Activated CD4-positive, alpha-beta T cell treated with anti-CD3 and anti-CD28 coated beads, Interleukin-2, amount 50 U/mL, for 16 hours (primary cell): ENCODE measurements around the gene HS1BP3.

Experiments
- DNase-seq: peaks from one replicate; pipeline ENCODE4 v3.0.0-alpha.2; 2020

Gene HS1BP3

DNA sequence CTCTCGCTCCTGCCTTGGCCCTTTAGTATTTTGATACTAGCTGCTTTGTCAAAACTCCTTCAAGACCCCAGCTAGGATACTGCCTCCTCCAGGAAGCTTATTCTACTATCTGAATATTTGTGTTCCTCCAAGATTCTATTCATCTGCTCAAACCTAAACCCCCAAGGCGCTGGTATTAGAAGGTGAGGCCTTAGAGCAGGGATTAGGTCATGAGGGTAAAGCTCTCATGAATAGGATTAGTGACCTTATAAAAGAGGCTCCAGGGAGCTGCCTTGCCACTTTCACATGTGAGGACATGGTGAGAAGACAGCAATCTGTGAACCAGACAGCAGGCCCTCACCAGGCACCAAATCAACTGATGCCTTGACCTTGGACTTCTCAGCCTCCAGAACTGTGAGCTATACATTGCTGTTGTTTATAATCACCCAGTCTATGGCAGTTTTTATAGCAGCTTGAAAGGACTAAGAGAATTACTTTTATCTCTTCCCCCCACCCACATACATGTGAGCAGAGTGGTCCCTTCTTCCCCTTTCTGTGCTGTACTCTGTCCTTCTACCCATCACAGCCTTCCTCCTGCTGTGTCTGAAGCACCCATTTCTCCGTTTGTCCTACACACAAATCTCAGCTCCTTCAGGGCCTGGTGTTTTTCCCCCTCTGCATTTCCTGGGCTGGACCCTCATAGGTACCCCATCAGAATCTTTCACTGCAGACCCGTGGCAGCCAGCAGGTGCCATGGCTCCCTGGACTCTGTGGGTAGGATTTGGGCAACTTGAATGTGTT lies 54.5 kb downstream of the HS1BP3 start:
- DNase-seq, result no peak

DNA sequence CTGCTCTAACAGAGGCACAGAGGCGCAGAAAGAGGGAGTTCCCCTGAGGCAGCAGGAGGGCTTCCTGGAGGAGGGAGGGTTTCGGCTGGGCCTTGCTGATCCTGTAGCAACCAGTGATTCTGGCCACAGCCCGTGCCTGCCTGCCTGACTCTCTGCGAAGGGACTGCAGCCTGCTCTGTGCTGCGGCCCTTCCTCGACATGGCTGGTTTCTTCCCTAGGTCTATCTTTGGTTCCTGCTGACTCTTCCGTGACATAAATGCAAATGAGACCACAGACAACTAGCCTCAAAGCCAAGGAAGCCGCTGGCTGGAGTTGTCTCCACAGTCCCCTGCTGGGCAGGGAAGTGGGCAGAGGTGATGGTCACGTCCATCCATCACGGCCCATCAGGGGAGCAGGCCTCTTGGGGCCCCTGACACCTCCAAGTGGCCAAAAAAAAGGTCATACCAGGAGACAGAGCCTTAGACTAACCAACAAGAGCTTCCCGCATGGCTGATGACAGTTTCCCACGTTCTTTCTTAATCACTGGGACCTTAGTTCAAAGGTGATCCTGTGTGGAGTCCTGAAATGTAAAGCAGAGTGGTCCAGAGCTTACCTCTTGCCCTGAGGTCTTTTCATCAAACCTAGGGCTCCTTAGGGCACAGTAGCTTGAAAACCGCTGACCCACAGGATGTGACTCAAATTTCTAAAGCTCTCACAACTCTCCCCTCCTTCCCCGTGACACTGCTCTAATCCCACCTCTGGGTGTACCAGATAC lies 55.3 kb downstream of the HS1BP3 start:
- peak; percentile 59 for DNase-seq

DNA sequence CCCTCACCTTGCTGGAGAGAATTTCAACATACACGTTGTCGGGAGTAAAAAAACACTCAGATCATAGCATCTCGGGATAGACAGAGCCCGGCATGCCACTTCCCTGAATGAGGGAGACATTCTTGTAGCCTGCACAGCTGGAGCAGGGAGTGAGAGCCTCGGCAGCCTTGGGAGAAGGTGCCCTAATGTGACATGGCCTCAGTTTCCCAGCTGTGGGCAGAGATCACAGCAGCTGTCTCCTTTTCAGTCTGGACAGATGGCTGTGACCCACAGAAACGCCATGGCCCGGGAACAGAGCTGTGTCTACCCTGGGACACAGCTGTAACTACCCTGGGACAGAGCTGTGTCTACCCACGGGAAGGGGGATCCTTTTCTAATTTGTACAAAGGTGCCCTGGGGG lies 55.9 kb downstream of the HS1BP3 start:
- no peak for DNase-seq

DNA sequence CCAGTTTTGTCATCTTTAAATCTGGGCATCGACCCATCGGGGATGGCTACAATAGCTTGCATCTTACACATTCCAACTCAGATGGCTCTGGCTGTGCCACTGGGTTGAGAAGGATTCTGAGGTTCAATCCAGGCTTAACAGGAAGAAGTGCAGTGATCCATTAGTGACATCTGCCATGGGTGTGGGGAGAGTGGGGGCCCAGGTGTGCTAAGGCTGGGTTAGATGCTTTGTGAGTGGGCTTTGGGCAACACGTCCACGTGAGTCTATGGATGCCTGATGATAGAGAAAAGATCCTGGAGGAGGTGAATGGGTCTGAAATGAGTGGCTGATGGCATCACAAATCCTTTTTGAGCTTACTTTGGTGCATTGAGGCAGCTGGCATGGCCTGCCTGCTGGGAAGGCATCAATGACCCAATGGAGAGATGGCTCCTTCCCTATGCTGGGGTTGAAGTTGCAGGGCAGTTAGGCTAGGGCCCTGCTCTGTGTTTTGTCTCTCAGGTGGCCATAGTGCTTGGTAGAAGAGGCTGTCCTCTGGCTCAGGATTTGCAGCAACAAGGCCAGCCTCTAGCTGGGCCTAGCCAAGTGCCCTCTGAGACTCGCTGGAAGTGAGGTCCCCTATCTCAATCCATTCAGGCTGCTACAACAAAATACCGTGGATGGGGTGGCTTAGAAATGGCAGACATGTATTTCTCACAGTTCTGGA lies 56.7 kb downstream of the HS1BP3 start:
- no peak for DNase-seq

DNA sequence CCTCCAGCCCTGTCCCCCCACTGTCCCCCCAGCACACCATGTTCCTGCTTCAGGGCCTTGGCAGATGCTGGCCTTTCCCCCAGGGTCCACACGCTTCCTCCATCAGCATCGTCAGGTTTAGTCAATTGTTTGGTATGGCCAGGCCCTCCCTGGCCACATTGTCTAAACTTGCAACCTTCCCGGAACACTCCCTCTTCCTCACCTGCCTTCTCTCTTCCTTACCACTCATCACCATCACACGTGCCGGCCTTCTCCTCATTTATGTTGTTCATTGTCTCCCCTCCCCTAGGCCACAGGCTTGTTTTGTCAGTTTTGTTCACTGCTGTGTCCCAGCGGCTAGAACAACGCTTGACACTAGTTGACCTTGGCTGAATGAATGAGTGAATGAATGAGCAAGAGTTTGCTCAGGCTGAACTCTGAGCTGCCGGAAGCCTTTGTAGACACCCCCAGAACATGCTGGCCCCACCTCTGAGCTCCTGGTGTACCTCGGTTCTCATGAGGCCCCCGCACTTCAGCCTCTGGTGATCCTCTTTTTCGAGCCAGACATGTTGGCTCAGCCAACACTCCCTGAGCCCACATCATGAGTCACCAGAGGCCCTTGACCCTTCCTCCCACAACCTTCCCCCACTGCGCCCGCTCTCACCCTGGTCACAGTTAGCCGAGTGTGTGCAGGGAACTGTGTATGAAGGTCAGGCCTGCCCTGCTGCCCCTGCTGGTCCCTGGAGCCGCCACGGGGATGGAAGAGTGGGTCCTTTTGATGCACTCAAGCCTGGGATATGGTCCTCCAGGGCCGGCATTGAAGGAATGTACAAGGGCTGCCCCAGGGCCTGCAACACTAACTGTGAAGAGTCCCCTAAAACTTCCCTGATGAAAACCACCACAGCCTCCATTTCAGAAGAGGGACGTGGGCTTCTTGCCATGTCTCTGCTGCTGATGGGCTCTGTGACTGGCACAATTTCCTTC lies 57.5 kb downstream of the HS1BP3 start:
- DNase-seq, result no peak

DNA sequence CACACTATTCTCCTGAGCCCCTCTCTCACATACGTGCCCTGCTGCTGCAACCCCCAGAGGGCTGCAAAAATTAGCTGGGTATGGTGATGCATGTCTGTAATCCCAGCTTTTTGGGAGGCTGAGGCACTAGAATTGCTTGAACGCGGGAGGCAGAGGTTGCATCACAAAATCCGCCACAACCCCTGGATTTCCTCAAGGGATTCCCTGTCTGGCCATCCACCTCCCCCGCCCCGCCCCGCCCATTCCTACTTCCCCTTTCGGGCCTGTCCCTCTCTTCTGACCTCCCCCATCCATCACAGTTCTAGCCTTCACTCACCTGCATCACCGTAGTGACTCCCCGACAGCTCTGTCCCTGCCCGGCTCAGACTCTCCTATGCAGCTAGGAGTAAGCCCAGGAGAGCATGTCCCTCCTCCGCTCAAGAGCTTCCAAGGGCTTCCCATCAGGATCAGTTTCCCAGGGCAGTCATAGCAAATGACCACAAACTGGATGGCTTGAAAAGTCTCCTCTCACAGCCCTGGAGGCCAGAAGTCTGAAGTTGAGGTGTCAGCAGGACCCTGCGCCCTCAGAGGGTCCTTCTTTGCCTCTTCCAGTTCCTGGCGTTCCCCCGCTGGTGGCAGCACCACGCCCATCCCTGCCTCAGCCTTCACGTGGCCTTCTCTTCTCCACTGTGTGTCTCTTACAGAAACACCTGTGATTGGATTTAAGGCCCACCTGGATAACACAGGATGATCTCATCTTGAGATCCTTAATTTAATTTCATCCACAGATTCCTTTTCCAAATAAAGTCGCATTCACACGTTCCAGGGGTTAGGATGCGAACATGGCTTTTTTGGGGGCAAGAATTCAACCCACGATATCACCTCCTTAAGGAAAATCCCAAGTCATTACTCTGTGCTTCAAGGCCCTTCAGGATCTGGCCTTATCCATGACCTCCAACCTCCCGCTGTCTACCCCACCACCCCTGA lies 58.5 kb downstream of the HS1BP3 start:
- DNase-seq, result no peak

DNA sequence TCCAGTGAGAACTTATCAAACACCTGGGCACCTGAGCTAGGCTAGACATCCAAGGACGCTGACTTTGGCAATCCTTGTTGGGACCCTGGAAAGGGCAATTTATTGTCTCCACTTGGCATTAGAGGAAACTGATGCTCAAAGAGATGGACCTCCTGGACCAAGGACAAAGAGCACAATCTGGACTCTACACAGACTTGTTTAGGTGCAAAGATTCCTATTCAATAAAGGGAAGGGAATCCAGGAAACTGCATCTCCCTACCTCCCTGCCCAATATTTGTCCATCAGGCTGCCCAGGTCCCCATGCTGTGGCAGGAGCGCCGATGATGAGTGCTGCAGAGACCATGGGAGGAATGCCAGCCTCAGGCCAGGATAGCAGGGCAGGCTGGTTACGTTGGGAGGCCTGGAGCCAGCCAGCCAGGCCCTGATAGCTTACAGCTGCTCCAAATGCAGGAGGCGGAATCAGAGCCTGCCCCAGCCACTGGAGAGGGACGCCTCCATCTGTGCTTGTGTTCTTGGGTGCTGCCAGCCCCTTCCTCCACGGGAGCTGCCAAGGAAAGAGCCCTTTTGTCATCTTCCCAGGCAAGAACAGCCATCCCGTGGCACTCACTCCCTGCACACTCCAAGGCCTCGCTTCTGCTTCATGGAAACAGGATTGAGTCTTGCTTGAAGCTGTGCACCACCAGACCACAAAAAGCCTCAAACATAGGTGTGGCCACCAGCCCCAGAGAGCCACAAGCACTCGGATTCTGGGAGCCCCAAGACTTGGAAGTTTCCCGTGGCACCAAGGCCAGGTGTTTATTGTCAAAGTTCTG lies 60.0 kb downstream of the HS1BP3 start:
- no peak for DNase-seq

DNA sequence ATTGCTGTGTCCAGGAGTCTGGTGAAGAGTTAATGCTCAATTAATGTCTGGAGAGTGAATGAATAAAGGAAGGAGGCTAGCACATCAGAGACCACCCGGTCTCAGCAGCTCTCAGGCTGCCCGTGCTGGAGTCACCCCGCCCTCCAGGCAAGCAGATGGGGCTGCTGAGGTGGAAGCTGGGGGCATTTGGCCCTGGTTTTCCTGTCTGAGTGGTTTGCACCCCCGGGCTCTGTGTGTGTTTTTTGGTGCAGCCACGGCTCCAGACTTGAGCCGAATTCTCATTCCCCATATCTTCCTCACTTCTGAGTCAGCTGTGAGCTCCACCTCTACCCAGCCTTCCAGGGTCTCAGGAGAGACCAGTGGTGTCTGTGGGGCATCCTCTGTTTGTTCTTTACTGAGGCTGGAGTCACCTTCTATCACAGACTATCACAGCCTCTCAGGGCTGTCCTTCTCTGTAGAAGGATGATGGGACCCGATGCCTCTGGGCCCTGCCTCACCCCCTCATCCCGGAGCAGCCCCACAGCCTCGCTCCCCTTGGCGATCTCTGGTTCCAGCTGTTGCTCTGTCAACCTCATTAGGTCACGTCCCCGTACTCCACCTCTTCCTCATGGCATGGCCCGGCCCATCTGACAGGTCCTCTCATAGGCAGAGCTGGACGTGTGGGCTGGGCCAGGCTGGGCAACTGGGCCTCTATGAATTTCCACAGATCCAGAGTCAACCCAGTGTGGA lies 60.8 kb downstream of the HS1BP3 start:
- DNase-seq, result no peak

DNA sequence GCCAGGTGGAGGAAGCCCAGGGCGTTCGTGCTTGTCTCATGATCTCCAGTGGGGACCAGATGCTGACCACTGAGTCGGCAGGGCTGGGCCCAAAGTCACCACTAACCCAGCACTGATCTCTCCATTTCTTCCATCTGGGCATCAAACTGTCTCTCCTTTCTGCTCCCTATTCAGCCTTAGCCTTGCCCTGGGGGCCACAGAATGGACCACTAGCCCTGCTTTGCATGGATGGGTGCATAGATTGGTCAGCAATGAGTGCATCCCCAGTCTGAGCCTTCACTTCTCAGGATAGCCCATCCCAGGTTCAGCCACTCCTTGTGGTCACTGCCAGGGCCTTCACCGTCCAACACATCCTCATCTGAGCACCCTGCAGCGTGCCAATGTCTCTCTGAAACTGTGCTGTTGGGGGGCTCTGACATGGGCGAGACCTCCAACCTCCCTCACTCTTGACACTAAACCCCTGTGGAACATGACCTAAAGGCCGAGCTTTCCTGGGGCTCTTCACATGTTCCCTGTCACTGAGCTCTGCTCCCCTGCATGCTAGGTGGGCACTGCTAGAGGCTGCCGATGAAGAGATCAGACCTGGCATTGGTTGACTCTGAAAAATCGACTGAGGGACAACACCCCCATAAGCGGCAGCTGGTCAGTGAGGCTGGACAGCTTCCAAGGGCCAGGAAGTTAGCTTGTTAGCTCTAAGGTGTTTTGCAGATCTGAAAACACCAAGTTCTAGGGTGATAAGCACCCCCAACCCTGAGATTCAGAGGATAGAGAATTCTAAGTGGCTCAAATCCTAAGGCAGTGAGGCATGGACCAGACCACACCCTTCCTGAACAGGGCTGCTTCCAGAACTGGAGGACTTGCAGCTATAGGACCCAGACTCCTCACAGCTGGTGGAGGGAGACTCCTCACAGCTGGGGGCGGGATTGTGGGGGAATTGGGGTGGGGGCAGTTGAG lies 61.7 kb downstream of the HS1BP3 start:
- DNase-seq, result no peak

DNA sequence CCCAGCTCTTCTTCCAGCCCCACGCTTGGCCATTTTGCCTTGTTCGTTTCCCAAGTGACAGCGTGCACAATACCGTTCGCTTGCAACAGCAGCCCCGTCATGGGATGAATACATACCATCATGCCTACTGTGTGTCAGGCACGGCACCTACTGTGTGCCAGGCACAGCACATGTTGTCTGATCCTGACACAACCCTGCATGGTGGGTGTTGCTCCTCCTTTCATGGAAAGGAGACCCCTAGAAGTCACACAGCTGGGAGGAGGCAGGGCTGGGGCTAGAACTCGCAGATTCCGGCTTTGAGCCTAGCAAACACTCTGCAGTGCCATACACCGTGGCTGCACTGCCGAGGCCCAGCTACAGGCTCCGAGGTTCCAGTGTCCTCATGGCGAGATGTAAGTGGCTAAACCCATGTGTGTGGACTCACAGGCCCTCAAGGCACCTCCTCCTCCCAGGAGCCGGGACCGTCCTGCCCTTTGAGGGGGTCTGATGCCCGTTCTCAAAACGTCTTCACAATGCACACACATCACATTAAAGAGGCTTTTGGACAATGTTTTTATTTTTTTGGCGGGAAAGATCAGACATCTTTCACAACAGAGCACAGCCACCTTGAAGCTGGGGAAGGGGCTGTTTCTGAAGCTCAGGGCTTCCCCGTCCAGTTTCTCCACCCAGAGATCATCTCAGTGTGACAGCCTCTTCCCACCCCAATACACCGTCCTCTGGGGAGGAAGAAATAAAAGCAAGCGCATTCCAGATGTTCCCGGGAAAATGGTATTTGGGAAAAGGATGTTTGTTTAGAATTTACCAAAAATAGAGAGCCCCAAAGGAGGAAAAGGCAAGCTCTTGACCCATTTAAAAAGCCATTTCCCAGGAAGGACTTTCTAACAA lies 64.9 kb downstream of the HS1BP3 start:
- DNase-seq, result no peak

DNA sequence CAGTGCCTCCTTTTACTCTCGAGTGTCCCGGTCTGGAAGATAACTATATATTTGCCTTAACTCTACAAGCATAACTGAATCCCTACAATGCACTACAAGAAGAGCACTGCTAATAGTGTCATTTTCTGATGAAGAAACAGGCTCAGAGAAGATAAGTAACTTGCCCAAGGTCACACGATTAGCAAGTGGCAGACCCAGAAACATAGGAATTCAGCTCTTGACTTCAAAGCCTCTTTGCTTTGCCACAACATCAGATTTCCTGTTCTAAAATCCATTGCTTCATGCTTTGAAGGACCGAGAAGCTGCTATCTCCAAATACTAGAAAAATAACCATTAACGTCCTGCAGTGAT lies 65.6 kb downstream of the HS1BP3 start:
- DNase-seq, result no peak

DNA sequence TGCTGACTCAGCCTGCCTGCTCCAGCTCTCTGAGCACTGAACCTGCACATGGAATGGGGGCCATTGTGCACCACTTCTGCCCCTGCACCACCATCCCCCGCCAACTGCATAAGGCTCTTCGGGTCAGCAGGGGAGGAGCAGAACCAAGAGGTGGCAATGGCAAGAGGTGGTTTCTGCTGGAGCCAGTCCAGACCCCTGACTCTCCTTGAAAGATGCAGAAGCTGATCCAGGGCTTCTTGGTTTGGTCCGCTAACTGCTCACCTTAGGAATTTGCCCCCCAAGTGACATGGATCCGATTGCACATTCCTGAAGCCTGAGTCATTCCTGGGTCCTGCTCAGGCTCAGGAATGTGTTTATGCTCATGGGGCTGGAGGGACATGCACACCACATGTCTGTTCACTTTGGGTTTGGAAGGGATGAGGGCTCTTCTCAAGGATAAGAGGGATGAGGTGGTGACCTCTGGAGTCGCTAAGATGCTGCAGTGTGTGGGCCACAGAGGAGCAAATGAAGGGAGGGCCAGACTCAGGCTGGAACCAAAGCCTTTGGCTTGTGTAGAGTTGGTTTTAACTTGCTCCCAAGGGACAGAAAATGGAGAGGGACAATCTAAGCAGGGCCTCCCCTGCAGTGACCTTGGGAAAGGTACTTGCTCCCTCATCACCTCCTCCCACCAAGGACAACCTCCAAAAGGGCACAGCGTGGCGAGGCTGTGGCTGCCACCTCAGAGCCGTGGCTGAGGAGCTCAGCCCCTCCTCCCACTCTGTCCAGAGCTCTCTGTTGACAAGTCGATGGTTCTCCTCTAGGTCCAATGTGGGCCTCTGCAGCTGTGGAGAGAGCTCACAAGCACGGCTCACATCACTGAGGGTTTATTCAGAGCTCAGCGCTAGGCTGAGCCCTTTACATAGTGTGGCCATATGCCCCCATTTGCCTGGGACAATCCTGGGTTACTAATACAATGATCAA lies 66.2 kb downstream of the HS1BP3 start:
- DNase-seq, result no peak

DNA sequence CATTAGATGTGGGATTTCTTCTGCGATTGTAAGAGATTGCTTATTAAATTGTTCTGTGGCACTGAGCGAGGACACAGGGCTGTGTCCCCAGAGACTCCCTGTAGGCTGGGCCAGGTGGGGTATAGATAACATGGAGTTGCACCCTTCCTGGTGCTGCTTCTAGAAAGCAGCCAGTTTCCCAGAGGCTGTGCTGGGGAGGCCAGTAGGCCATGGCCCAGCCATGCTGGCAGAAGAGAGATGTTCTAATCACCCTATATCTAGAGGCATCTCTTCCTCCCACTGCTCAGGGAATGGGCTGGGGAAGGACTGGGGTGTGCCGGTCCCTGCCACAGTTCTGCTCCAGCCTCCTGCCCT lies 66.9 kb downstream of the HS1BP3 start:
- DNase-seq, result no peak

DNA sequence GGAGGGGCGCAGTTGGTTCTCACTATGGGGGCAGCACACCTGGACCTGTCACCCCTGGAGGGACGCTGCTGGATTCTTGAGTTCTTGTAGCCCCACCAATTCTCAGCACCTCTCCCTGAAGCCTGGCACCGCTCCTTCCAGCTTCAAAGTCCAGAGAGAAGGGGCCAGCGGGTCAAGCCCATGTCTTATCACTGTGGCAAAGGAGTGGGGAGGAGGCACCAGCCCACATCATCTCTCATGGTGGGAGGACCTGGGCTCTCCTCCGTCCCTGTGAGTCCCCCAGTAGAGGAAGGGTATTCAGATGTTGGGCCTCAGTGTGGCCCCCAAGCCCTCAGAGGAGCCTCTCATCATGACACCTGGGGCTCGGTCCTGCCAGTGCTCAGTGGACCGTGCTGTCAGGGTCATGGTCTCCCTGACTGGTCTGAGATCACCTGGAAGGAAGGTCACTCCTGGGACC lies 67.4 kb downstream of the HS1BP3 start:
- no peak for DNase-seq

DNA sequence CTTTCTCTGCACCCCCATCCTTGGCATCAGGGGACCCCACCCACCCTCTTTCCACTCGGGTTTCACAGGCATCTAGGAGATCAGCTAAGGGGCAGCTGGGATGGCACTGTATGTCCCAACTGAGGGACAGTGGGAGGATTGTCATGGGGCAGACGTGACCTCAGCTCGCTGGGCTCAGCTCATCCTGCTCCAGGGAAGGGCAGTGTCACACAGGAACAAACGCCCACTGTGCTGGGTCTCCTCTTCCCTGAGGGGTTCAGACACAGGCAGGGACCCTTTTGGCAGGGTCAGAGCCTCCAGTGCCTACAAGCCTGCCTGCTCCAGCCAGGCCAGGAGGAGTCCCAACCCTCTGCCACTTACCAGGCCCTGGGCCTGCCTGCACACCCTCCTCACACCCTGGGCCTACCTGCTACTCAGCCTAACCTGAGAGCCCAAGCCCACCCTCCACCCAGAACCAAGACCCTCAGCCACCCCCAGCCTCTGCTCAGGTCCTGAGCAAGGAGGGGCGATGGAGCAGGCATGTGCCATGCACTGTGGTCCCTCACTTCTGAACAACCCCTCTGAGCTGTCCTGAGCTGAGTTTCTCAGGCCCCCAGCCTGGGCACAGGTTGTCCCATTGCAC lies 68.2 kb downstream of the HS1BP3 start:
- no peak for DNase-seq
